Ectodermal cell (in vitro differentiated cells): ENCODE results near the gene ZNF540. TPM values are rescaled to one million over a fixed set of nuclear protein-coding genes. Genes with fewer than 3 reads are reported as not detected.

Source experiments
- H3K27ac ChIP-seq: 2 replicates; pipeline ENCODE4 v1.7.0; 2013; ENCODE audit warnings: mild to moderate bottlenecking, low read depth, low read length; ENCODE audit not compliant: insufficient read depth, poor library complexity, severe bottlenecking
- H3K27me3 ChIP-seq: 2 replicates; pipeline ENCODE4 v1.7.0; 2013; ENCODE audit warnings: mild to moderate bottlenecking, low read length; ENCODE audit not compliant: insufficient read depth, control insufficient read depth, poor library complexity, severe bottlenecking
- H3K36me3 ChIP-seq: one replicate; pipeline ENCODE4 v1.7.0; 2013; ENCODE audit warnings: low read length; ENCODE audit not compliant: control insufficient read depth, insufficient read depth
- H3K4me1 ChIP-seq: one replicate; pipeline ENCODE4 v1.7.0; 2013; ENCODE audit warnings: low read length; ENCODE audit not compliant: control insufficient read depth, insufficient read depth
- H3K4me3 ChIP-seq: 2 replicates; pipeline ENCODE4 v1.7.0; 2013; ENCODE audit warnings: low read depth, low read length, control low read depth; ENCODE audit not compliant: insufficient read depth
- H3K9me3 ChIP-seq: 2 replicates; pipeline ENCODE4 v1.7.0; 2013; ENCODE audit warnings: mild to moderate bottlenecking, low read length, moderate library complexity; ENCODE audit not compliant: control insufficient read depth
- WGBS, 2 experiments: methylation state at CpG; one replicate each; pipeline ENCODE4 v1.1.7; 2013; ENCODE audit warnings: missing lambda C conversion rate in 2 of 2; 5-methylcytosine and 5-hydroxymethylcytosine counted together
- polyA plus RNA-seq, 4 experiments: library from polyadenylated mRNA; stranded (reverse); fragments of 50-300 nt; gene quantifications; one replicate each; pipeline ENCODE4 v1.2.3, GENCODE V29; 2013

Gene ZNF540
- polyA plus RNA-seq (2013, experiment 1 of 4) = 0.70 TPM
- 1.4 TPM for polyA plus RNA-seq (2013, experiment 2 of 4)
- 0.43 TPM for polyA plus RNA-seq (2013, experiment 3 of 4)
- polyA plus RNA-seq (2013, experiment 4 of 4) = 1.3 TPM

DNA sequence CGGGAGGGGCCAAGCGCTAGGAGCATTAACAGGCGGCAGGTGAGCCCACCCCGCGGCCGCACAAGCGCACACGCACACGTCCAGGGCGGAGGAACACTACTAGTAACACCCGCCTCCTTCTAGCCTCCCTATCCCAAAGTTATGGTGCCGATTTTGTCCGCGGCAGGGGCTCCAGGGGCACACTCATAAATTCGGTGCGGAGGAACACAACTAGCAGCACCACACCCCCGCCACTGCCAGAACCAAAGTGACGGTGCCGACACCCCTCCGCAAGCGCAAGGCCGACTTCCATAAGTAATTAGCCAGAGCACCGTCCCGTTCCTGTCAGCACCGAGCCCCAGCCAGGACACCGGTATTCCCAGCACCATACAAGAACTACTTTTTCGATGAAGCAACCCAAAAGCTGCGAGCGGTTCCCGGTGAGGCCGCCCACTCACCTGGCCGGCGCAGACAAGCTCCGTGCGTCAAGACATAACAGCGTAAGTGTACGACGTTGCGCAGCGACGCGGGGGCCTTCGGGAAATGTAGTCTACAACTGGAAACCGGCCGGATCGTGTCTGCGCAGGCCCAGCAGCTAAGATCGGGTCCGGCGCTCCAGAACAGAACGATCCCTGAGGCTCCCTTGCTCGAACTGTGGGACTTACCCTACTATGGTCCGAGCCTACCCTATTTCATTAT lies at the start of gene ZNF540, which contains the start of gene ZNF571:
ZNF540 (plus strand) TSS at position 573 of the 678 bp plus-strand sequence. CDS start 3,572 bp downstream, outside the sequence.
ZNF571 (minus strand) TSS at position 489 of the 678 bp plus-strand sequence. CDS start 8,116 bp downstream, outside the sequence.
- Histone ChIP-seq H3K27ac (no peak within 1 kb of the TSS), H3K9me3 (no peaks in the 10 kb centered on the region), H3K27me3 (peaks cover 12% of the 10 kb centered on the region), H3K4me3 (peak within 1 kb of the TSS; percentile 77), H3K4me1 (no peaks in the 10 kb centered on the region), H3K36me3 (no peaks in the 10 kb centered on the region)
- 0% methylated on average over 53 of the region's 53 CpGs for WGBS, 2 experiments

DNA sequence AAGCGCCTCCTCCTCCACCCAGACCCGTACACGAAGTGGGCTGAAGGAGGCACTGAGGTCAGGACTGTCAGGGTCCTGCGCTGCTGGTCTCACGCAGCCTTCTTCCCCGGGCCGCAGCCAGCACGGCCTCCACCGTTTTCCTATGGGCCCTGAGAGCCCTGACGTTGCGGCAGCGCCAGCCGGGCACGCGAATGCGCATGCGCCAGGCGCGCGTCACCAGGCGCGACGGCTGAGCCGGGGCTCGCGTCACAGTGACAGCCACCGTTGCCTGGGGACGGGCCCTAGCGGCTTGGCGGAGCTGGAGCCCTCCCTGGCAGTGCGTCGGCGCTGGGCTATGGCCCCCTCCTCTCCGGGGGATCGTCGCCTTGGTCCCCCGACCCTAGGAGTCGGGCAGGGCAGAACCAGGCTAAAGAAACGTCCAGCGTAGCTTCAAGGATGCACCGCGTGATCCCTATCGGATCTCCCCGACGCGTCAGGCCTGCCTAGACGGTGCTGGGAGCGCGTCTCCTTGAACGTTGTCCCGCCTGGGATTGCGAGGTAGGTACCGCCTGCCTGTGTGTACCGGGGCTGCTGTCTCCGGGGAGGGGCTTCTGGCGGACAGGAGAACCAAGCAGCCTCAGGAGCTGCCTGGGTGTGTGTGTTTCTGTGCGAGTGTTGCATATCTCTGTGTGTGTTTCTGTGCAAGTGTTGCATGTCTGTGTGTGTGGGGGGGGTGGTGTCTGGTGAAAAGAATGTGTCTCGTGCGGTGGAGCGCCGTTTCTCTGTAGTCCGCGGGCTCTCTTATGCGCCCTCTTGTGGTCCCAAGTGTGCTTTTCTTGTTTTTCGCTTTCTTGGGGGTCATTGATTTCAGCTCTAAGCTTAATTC lies 43.3 kb upstream of the ZNF540 start:
- H3K4me3 ChIP-seq = peak overlapping the region; percentile 20
- H3K36me3 ChIP-seq = peaks cover 3% of the 10 kb centered on the region
- 78 to 79% methylated on average over 65 of the region's 65 CpGs for WGBS, 2 experiments

DNA sequence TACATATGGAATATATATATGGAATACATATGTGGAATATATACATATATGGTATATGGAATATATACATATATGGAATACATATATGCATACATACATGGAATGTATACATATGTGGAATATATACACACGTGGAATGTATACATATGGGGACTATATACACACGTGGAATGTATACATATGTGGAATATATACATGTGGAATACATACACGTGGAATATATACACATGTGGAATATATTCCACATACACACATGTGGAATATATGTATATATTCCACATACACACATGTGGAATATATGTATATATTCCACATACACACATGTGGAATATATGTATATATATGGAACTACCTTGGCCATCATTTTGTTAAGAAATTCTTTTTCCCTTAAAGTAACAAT lies 31.2 kb upstream of the ZNF540 start:
- Histone ChIP-seq H3K9me3 (peaks cover 27% of the 10 kb centered on the region), H3K4me1 (no peaks in the 10 kb centered on the region), H3K4me3 (no peak overlapping the region), H3K27ac (no peak overlapping the region), H3K27me3 (no peaks in the 10 kb centered on the region), H3K36me3 (peaks cover 33% of the 10 kb centered on the region)
- no CpG with 5 or more reads among the region's 3 CpGs for WGBS, 2 experiments

More for the DNA sequence above, 43.3 kb upstream of the ZNF540 start:
- peaks cover 5% of the 10 kb centered on the region for H3K9me3 ChIP-seq
- H3K4me1 ChIP-seq = no peaks in the 10 kb centered on the region
- H3K27me3 ChIP-seq = no peaks in the 10 kb centered on the region
- H3K27ac ChIP-seq = no peak overlapping the region

DNA sequence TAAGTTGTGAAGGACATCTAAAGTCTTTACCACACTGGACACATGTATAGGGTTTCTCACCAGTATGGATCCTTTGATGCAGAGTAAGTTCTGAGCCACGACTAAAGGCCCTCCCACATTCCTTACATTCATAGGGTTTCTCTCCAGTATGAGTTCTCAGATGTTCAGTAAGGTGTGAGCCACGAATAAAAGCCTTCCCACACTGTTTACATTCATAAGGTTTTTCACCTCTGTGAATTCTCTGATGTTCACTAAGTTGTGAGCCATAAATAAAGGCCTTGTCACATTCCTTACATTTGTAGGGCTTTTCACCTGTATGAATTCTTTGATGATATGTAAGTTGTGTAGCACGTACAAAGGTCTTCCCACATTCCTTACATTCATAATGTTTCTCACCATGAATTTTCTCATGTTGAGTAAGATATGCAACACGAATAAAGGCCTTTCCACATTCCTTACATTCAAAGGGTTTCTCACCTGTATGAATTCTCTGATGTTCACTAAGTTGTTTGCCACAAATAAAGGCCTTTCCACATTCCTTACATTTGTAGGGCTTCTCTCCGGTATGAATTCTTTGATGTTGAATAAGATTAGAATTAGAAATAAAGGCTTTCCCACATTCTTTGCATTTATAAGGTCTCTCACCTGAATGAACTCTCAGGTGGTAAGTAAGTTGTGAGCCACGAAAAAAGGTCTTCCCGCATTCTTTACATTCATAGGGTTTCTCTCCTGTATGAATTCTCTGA lies 29.9 kb upstream of the ZNF540 start:
- H3K4me1 ChIP-seq = no peaks in the 10 kb centered on the region
- no peaks in the 10 kb centered on the region for H3K27me3 ChIP-seq
- peaks cover 33% of the 10 kb centered on the region for H3K36me3 ChIP-seq
- H3K4me3 ChIP-seq = no peak overlapping the region
- H3K27ac ChIP-seq = no peak overlapping the region
- peaks cover 30% of the 10 kb centered on the region for H3K9me3 ChIP-seq
- 86 to 88% methylated on average over 6 of the region's 7 CpGs for whole genome bisulfite sequencing, 2 experiments

DNA sequence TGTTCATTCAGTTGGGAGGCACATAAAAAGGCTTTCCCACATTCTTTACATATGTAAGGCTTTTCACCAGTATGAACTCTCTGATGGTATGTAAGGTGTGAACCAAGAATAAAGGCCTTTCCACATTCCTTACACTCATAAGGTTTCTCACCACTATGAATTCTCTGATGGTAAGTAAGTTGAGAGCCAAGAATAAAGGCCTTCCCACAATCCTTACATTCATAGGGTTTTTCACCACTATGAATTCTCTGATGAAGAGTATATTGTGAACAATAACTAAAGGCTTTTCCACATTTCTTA lies 29.4 kb upstream of the ZNF540 start:
- H3K4me3 ChIP-seq = no peak overlapping the region
- H3K9me3 ChIP-seq = peaks cover 34% of the 10 kb centered on the region
- H3K4me1 ChIP-seq = no peaks in the 10 kb centered on the region
- no peak overlapping the region for H3K27ac ChIP-seq
- no peaks in the 10 kb centered on the region for H3K27me3 ChIP-seq
- H3K36me3 ChIP-seq = peaks cover 33% of the 10 kb centered on the region

DNA sequence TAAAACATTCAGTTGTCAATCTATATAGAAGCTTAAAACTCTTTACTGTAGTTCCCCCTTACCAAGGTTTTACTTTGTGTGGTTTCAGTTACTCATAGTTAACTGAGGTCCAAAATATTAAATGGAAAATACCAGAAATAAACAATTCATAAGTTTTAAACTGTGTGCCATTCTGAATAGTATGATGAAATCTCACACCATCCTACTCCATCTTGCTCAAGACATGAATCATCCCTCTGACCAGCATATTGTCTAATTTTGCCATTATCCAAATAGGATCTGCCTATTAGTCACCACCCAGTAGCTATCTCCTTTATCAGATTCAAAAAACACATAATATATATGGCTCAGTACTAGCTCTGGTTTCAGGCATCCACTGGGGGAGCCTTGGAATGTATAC lies 22.5 kb upstream of the ZNF540 start:
- H3K27me3 ChIP-seq = no peaks in the 10 kb centered on the region
- H3K9me3 ChIP-seq = peaks cover 16% of the 10 kb centered on the region
- H3K27ac ChIP-seq = no peak overlapping the region
- no peak overlapping the region for H3K4me3 ChIP-seq
- H3K36me3 ChIP-seq = no peaks in the 10 kb centered on the region
- H3K4me1 ChIP-seq = no peaks in the 10 kb centered on the region

DNA sequence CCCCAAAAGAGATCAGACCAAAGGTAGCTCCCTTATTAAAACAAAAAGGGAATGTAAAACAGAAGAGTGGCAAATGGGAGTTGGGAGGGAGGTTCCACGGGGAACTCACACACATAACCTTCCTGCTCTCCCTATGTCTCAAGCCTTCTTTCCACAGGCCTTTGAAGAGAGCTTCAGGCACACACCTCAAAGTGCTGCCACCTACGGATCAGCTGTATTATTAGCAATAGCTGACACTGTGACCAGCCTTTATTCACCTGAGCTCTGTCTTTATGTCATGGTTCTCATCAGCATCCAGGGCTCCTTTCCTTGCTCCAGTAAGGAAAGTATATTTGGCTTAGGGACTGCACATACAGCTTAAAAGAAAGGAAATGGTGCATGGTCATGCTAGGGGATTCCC lies 11.3 kb upstream of the ZNF540 start:
- Histone ChIP-seq H3K36me3 (peaks cover 45% of the 10 kb centered on the region), H3K27ac (no peak overlapping the region), H3K4me1 (no peaks in the 10 kb centered on the region), H3K4me3 (no peak overlapping the region), H3K9me3 (peaks cover 6% of the 10 kb centered on the region), H3K27me3 (no peaks in the 10 kb centered on the region)
- WGBS, 2 experiments = 75 to 88% methylated on average over 2 of the region's 2 CpGs

DNA sequence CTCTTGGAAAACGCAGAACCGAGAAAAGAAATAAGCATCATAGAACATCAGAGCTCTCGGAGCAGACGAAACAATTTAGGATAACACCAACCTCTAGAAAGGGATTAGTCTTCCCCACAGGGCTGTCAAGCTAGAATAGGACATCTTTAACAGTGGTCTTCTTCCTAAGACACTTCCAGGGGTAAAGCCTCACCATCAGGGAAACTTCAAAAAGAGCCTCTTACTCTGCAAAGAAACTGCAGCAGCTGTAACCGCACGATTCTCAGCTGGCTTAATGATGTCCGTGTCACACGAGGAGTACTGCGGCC lies 726 bp upstream of the ZNF540 start:
- H3K4me1 ChIP-seq = no peaks in the 10 kb centered on the region
- 24 to 27% methylated on average over 9 of the region's 9 CpGs for WGBS, 2 experiments
- peak overlapping the region; percentile 77 for H3K4me3 ChIP-seq
- H3K36me3 ChIP-seq = no peaks in the 10 kb centered on the region
- H3K27me3 ChIP-seq = peaks cover 12% of the 10 kb centered on the region
- H3K27ac ChIP-seq = no peak overlapping the region
- no peaks in the 10 kb centered on the region for H3K9me3 ChIP-seq

DNA sequence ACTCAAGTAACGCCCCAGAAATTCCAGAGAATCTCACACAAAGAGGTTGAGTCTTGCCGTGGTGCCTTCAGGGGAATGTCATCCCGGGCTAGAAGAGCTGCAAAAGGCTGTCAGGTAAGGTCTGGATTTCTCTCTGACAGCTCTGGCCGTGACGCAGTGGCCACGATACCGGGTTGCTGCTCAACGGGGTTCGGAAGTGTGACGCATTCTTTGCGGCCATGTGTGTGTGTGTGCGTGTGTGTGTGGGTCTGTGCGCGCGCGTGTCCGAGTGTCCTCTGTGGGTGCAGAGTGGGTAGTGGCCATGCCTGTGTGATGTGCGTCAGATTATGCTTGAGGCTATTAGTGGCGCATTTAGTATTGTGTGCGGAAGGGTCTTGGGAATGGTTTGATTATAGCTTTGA lies 306 bp downstream of the ZNF540 start:
- Histone ChIP-seq H3K4me1 (no peaks in the 10 kb centered on the region), H3K27ac (no peak overlapping the region), H3K27me3 (peaks cover 12% of the 10 kb centered on the region)

More for the DNA sequence above, 306 bp downstream of the ZNF540 start:
- WGBS, 2 experiments = 8 to 9% methylated on average over 20 of the region's 20 CpGs
- Histone ChIP-seq H3K4me3 (peak overlapping the region; percentile 77), H3K9me3 (no peaks in the 10 kb centered on the region), H3K36me3 (no peaks in the 10 kb centered on the region)
